ENCODE data around the gene DUSP11.
A peak's percentile ranks its signal among the peaks of the same experiment; 100 is the strongest.
"Not testable (repeated sequence)": the region's sequence is repeated elsewhere in the genome, so short reads cannot be mapped to it uniquely, and the experiment has no call there.

The DUSP11 gene

GRCh38 chr2:73770725-73771124, 9.2 kb downstream of the DUSP11 start:
- no peak for DNase-seq

- DNase-seq = no peak
Measured at GRCh38 chr2:73766994-73767393, 12.9 kb downstream of the DUSP11 start.

GRCh38 chr2:73766349-73766748, 13.6 kb downstream of the DUSP11 start:
- no peak for DNase-seq

GRCh38 chr2:73764945-73765344, 15.0 kb downstream of the DUSP11 start:
- no peak for DNase-seq

- DNase-seq = no peak
Measured at GRCh38 chr2:73762571-73762970, 17.3 kb downstream of the DUSP11 start.

- DNase-seq = no peak
Measured at GRCh38 chr2:73759904-73760303, 20.0 kb downstream of the DUSP11 start.

- DNase-seq = no peak
Measured at GRCh38 chr2:73759285-73759764, 20.6 kb downstream of the DUSP11 start.

GRCh38 chr2:73754332-73754731, 25.6 kb downstream of the DUSP11 start:
- not testable (repeated sequence) for DNase-seq

- DNase-seq = no peak
Measured at GRCh38 chr2:73749314-73749713, 30.6 kb downstream of the DUSP11 start.

GRCh38 chr2:73746877-73747208, 33.1 kb downstream of the DUSP11 start:
- DNase-seq = no peak

GRCh38 chr2:73746015-73746876, 33.7 kb downstream of the DUSP11 start:
- no peak for DNase-seq

- DNase-seq = no peak
Measured at GRCh38 chr2:73740767-73741166, 39.1 kb downstream of the DUSP11 start.

GRCh38 chr2:73739101-73739500, 40.8 kb downstream of the DUSP11 start:
- no peak for DNase-seq

GRCh38 chr2:73736855-73737779, 42.8 kb downstream of the DUSP11 start, which contains the start of gene TPRKB:
TPRKB (minus strand) TSS chr2:73737345; CDS start chr2:73734569, 2,776 bp downstream.
- DNase-seq = peak; percentile 96

GRCh38 chr2:73736378-73736777, 43.5 kb downstream of the DUSP11 start:
- no peak for DNase-seq

GRCh38 chr2:73730810-73731209, 49.1 kb downstream of the DUSP11 start:
- DNase-seq = no peak

- DNase-seq = no peak
Measured at GRCh38 chr2:73728711-73729110, 51.2 kb downstream of the DUSP11 start.

GRCh38 chr2:73728043-73728442, 51.9 kb downstream of the DUSP11 start:
- no peak for DNase-seq

GRCh38 chr2:73726657-73727056, 53.2 kb downstream of the DUSP11 start:
- DNase-seq = not testable (repeated sequence)

GRCh38 chr2:73718851-73719621, 60.9 kb downstream of the DUSP11 start:
- DNase-seq = no peak

GRCh38 chr2:73718421-73718820, 61.5 kb downstream of the DUSP11 start:
- no peak for DNase-seq

GRCh38 chr2:73717695-73718094, 62.2 kb downstream of the DUSP11 start:
- not testable (repeated sequence) for DNase-seq

GRCh38 chr2:73717251-73717606, 62.7 kb downstream of the DUSP11 start:
- no peak for DNase-seq

Measured in CD4-positive, alpha-beta T cell treated with Interleukin-10 for 1 hour (primary cell).